HG02884 (cell line): ENCODE results near the gene FOXS1.

Experiments
- ATAC-seq: cut with Tn5 transposase; IDR thresholded peaks from one replicate; pipeline ENCODE4 v1.9.1; 2021; ENCODE audit warnings: mild to moderate bottlenecking, moderate library complexity; ENCODE audit not compliant: unreplicated experiment

The FOXS1 gene

DNA sequence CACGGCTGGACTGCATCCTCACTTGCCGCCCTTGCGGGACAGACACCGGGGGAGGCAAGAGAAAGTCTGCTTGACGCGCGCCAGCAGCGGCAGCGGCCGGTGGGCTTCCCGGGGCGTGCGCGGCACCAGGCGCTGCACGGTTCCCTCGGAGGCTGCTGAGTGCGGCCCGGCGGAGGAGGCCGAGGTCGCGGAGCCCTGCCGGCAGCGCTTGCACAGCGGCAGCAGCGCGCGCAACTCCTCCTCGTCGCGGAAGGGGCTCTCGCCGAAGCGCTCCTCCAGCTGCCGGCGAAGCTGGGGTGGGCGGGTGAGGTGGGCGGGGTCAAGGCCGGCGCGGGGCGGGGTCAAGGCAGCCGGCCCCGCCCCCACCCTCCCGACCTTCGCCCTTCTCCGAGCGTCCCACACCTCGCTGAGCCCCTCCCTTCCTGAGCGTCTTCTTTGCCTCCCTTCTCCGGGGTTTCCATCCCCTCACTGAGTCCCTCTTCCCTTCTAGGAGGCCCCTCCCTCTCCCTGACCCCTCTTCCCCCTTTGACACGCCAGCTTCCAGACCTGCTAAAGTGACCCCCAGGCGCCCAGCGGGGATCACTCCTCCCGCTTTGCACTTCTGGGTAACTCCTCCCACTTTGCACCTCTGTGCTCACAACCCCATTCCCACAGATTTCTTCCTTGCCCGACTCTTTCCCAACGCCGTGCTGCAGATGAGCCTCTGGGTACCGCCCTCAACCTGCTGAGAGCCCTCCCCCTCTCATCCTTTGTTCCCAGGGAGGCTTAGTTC, 16.2 kb upstream of the FOXS1 start:
- ATAC-seq = peak; percentile 60

- no peak for ATAC-seq
These were observed 15.7 kb upstream of the FOXS1 start for GRCh38 chr20:31861135-31861384.

DNA sequence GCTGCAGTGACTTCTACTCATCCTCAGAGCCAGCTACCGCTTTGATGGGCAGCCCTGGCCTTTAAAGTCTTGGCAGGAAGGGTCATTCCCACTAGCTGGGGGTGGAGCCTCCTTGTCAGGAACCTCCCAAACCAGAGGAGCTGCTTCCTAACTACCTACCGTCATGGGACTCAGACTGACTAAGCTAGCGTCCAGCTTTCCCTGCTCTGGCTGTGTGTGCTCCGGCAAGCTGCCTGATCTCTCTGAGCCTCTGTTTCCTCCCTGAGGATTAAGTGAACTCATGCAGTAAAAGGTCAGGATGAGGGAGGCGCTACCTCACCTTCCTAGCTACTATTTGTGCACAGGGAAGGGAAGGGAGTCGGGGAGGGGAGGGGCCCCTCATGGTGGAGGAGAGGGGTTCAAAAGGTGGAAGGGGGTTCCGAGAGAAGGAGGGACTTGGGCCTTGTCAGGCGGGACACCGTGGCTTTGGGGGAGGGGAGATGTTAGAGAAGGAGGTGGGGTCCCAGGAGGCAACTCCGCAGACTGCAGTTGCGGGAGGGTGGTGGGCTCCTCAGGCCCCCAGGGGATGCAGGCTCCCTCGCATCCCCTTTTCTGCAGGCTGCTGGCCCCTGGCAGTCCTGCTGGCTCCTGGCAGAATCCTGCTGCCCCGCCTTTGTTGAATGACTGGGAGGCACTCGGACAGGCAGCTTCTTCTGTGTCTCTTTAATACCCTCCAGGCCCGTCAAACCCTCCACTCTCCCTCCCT, 15.2 kb upstream of the FOXS1 start:
- ATAC-seq = no peak

- no peak for ATAC-seq
These were observed 14.6 kb upstream of the FOXS1 start for GRCh38 chr20:31859998-31860380.

- ATAC-seq = no peak
These were observed 14.0 kb upstream of the FOXS1 start for GRCh38 chr20:31859266-31859997.

DNA sequence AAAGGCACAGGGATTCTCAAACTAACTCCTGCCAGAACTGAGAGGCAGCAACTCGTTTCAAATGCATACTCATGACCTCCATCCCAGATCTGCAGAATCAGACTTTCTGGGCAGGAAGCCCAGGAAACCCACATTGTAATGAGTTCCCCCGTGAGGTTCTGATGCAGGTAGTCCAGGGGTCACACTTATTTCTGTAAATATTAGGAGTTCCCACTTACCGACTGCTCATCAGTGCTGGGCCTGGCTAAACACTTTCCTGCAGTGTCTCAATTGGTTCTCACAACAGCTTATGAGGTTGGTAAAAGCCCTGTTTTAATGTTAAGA, 13.3 kb upstream of the FOXS1 start:
- ATAC-seq = no peak

- ATAC-seq = no peak
These were observed 12.7 kb upstream of the FOXS1 start for GRCh38 chr20:31857861-31858759.

DNA sequence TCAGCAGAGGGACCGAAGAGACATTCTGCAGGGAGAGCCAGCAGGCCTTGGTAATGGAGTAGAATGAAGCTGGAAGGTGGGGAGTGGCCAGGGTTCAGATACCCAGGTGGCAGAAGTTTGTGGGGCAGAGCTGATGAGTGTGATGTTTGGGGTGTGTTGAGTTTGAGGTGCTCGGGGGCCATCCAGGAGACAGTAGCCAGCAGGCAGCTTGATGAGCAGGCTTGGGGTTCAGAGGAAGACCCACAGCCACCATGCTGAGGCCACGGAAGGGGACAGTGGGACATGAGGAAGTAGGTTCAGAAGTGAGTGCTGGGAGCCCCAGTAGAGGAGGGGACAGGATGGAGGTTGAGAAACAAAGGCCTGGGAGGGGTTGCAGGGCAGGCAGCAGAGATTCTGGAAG, 11.1 kb upstream of the FOXS1 start:
- ATAC-seq = no peak

- ATAC-seq = no peak
These were observed 8.1 kb upstream of the FOXS1 start for GRCh38 chr20:31853481-31853880.

GRCh38 chr20:31851240-31851955, 6.0 kb upstream of the FOXS1 start:
- ATAC-seq = no peak

GRCh38 chr20:31849306-31849930, 4.0 kb upstream of the FOXS1 start:
- ATAC-seq = no peak

GRCh38 chr20:31848088-31848999, 2.9 kb upstream of the FOXS1 start:
- no peak for ATAC-seq

- ATAC-seq = no peak
These were observed 1.4 kb upstream of the FOXS1 start for GRCh38 chr20:31846793-31847138.

GRCh38 chr20:31844737-31845299, 586 bp downstream of the FOXS1 start:
- no peak for ATAC-seq

DNA sequence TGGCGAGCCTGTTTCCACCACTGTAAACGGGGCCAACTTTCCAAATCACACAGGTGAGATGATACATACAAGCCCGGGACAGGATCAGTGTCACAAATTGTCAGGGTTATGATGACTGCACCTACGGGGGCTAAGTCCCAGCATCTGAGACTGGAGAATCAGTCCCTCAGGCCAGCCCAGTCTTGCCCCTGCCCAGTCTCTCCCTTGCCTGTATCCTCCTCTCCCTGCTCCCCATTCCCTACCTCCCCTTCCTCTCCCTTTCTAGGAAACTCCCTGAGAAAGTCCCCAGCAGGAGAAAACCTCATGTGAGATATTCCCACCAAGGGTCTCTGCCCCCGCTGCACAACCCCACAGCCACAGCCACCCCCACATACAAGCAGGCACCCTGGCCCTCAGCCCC, 1.5 kb downstream of the FOXS1 start:
- ATAC-seq = no peak

DNA sequence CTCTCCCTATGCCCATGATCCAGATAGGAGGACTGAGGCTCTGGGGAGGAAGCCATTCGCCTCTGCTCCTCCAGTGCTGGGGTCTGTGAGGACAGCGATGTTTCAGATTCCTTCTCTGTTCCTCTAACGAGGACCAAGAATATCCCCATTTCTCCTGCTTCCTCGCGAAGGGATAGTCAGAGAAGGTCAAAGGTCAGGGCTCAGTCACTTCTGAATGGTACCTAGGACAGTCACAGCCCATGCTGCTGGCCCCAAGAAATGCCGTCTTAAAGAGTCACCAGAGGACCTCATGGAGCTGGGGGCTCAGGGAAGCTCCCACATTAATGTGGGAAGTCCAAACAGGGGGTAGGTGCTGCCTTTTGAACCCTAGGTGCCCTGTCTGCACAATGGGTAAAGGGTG, 2.1 kb downstream of the FOXS1 start:
- ATAC-seq = no peak

GRCh38 chr20:31842471-31843157, 2.8 kb downstream of the FOXS1 start:
- no peak for ATAC-seq

- ATAC-seq = no peak
These were observed 3.5 kb downstream of the FOXS1 start for GRCh38 chr20:31841928-31842327.
